Measurements from ENCODE around the gene SORD.

The SORD gene

GRCh38 chr15:45114076-45114750 lies 91.2 kb downstream of the SORD start, which contains the start of the genes DUOX2 and DUOXA2:
TSS of gene DUOX2 (minus strand) at chr15:45114172. CDS start at chr15:45113411, 761 bp downstream.
TSS of gene DUOXA2 (plus strand) at chr15:45114326. CDS start at chr15:45114606, 280 bp downstream.
- no peak within 1 kb of the TSS for H3K4me3 ChIP-seq (ENCODE audit: low read depth, low read length)
- TF ChIP-seq CTCF (IDR thresholded peaks at IDR 0.05; ENCODE audit: insufficient read depth, low read depth, low read length, missing control alignments): no peak
- DNase-seq (ENCODE audit: low read depth): no peak

- no peak overlapping the region for H3K4me3 ChIP-seq (ENCODE audit: low read depth, low read length)
- no peak for DNase-seq (ENCODE audit: low read depth)
- TF ChIP-seq CTCF (IDR thresholded peaks at IDR 0.05; ENCODE audit: insufficient read depth, low read depth, low read length, missing control alignments): no peak
These were observed 91.7 kb downstream of the SORD start for GRCh38 chr15:45114751-45115085.

GRCh38 chr15:45115312-45115820 lies 92.4 kb downstream of the SORD start:
- no peak overlapping the region for H3K4me3 ChIP-seq (ENCODE audit: low read depth, low read length)
- TF ChIP-seq CTCF (IDR thresholded peaks at IDR 0.05; ENCODE audit: insufficient read depth, low read depth, low read length, missing control alignments): no peak
- no peak for DNase-seq (ENCODE audit: low read depth)

GRCh38 chr15:45116006-45116481 lies 93.0 kb downstream of the SORD start:
- no peak for TF ChIP-seq CTCF (IDR thresholded peaks at IDR 0.05; ENCODE audit: insufficient read depth, low read depth, low read length, missing control alignments)
- H3K4me3 ChIP-seq (ENCODE audit: low read depth, low read length): no peak overlapping the region
- DNase-seq (ENCODE audit: low read depth): no peak

GRCh38 chr15:45116482-45117307 lies 93.7 kb downstream of the SORD start:
- no peak overlapping the region for H3K4me3 ChIP-seq (ENCODE audit: low read depth, low read length)
- TF ChIP-seq CTCF (IDR thresholded peaks at IDR 0.05; ENCODE audit: insufficient read depth, low read depth, low read length, missing control alignments): no peak
- no peak for DNase-seq (ENCODE audit: low read depth)

GRCh38 chr15:45117308-45118130 lies 94.5 kb downstream of the SORD start:
- TF ChIP-seq CTCF (IDR thresholded peaks at IDR 0.05; ENCODE audit: insufficient read depth, low read depth, low read length, missing control alignments): no peak
- no peak overlapping the region; the same call in 1 of the 2 replicates for H3K4me3 ChIP-seq (ENCODE audit: low read depth, low read length)
- no peak for DNase-seq (ENCODE audit: low read depth)
